Fibroblast of lung (primary cell): Measurements from ENCODE around the gene KCTD5. TPM values are rescaled to one million over a fixed set of nuclear protein-coding genes. Genes with fewer than 3 reads are reported as not detected.

ENCODE experiments used
- DNase-seq, 2 donors: peaks; one replicate each; pipeline versions ENCODE4 v3.0.0 to v3.0.0-alpha.2; 2010; ENCODE audit warnings: low read depth in 2 of 2
- H2AFZ ChIP-seq: 2 replicates; pipeline ENCODE4 v1.5.1; 2012; ENCODE audit warnings: low read length, control low read depth, inconsistent platforms
- H3K27ac ChIP-seq: 2 replicates; pipeline ENCODE4 v1.5.1; 2011; ENCODE audit warnings: low read length, control low read depth; ENCODE audit not compliant: insufficient read depth
- H3K27me3 ChIP-seq: 2 replicates; pipeline ENCODE4 v1.5.1; 2011; ENCODE audit warnings: mild to moderate bottlenecking, low read length; ENCODE audit not compliant: control insufficient read depth, insufficient read depth
- H3K36me3 ChIP-seq: 2 replicates; pipeline ENCODE4 v1.5.1; 2011; ENCODE audit warnings: low read length; ENCODE audit not compliant: control insufficient read depth, insufficient read depth
- H3K4me1 ChIP-seq: 2 replicates; pipeline ENCODE4 v1.5.1; 2011; ENCODE audit warnings: low read length; ENCODE audit not compliant: control insufficient read depth, insufficient read depth; ENCODE audit errors: extremely low read depth
- H3K4me2 ChIP-seq: 2 replicates; pipeline ENCODE4 v1.5.1; 2011; ENCODE audit warnings: low read length, control low read depth; ENCODE audit not compliant: insufficient read depth; ENCODE audit errors: extremely low read depth
- H3K4me3 ChIP-seq, 4 experiments: fragments of 200-600 bp in 1 of 4; sonication (generic) in 1 of 4; replicated peaks in 1 of 4; 2 replicates each; pipeline ENCODE4 v1.5.1; 2011 to 2016; ENCODE audit warnings: low read length in 4 of 4, low read depth in 3 of 4, mild to moderate bottlenecking in 3 of 4, control low read depth in 2 of 4, inconsistent platforms in 1 of 4, mixed read lengths in 1 of 4; ENCODE audit not compliant: insufficient read depth in 1 of 4; ENCODE audit errors: control extremely low read depth in 1 of 4
- H3K79me2 ChIP-seq: 2 replicates; pipeline ENCODE4 v1.5.1; 2012; ENCODE audit warnings: mild to moderate bottlenecking, low read length, inconsistent platforms; ENCODE audit not compliant: control insufficient read depth, insufficient read depth
- H3K9ac ChIP-seq: 2 replicates; pipeline ENCODE4 v1.5.1; 2011; ENCODE audit warnings: mild to moderate bottlenecking, low read length, control low read depth; ENCODE audit not compliant: insufficient read depth
- H3K9me3 ChIP-seq: 2 replicates; pipeline ENCODE4 v1.5.1; 2012; ENCODE audit warnings: low read depth, low read length; ENCODE audit not compliant: control insufficient read depth, insufficient read depth
- H4K20me1 ChIP-seq: 2 replicates; pipeline ENCODE4 v1.5.1; 2011; ENCODE audit warnings: low read length; ENCODE audit not compliant: control insufficient read depth, insufficient read depth; ENCODE audit errors: extremely low read depth
- CTCF ChIP-seq, 2 donors: IDR thresholded peaks in 1 of 2; conservative IDR thresholded peaks in 1 of 2; 1 replicate in 1 of 2; 2 replicates in 1 of 2; pipeline ENCODE4 v1.5.1; 2011 to 2012; ENCODE audit warnings: low read length in 2 of 2, control low read depth in 1 of 2, inconsistent platforms in 1 of 2, low read depth in 1 of 2, mild to moderate bottlenecking in 1 of 2
- EZH2 ChIP-seq: IDR thresholded peaks from 2 replicates; pipeline ENCODE4 v1.5.1; 2012; ENCODE audit warnings: low read length, control low read depth, mild to moderate bottlenecking; ENCODE audit errors: missing control alignments
- polyA plus RNA-seq, 2 donors: library from polyadenylated mRNA; depleted of rRNA in 1 of 2; stranded (reverse) in 1 of 2; unstranded in 1 of 2; fragments of >200 nt; gene quantifications; 2 replicates each; pipeline ENCODE4 v1.2.1, GENCODE V29; 2011 to 2012; ENCODE audit warnings: missing spikeins in 1 of 2
- total RNA-seq: library from RNA; depleted of rRNA; stranded (reverse); fragments of >200 nt; gene quantifications from 2 replicates; pipeline ENCODE4 v1.2.1, GENCODE V29; 2014

The KCTD5 gene
- total and polyA plus RNA-seq, 2 donors (not counting 1 experiment from before 2014, with no cell fraction given), result 21.6 to 25.9 TPM

- no peak overlapping the region for H3K9ac ChIP-seq
- H3K79me2 ChIP-seq, result no peaks in the 10 kb centered on the region
- no peak overlapping the region for H3K4me3 ChIP-seq
- peaks cover 6% of the 10 kb centered on the region for H3K36me3 ChIP-seq
- H3K4me1 ChIP-seq, result no peaks in the 10 kb centered on the region
- TF ChIP-seq CTCF (conservative IDR thresholded peaks at IDR 0.05 in 1 of 2, IDR thresholded peaks at IDR 0.05 in 1 of 2; ENCODE audit: low read depth in 1 of 2, low read length in 2 of 2), result no peak
- no peak for TF ChIP-seq EZH2
- H3K9me3 ChIP-seq, result no peaks in the 10 kb centered on the region
- H3K27ac ChIP-seq, result no peak overlapping the region
- no peaks in the 10 kb centered on the region for H4K20me1 ChIP-seq
- H3K27me3 ChIP-seq, result no peaks in the 10 kb centered on the region
- no peak for DNase-seq
- H3K4me2 ChIP-seq, result no peak overlapping the region
- H2AFZ ChIP-seq, result no peak overlapping the region
Measured at GRCh38 chr16:2708955-2709587, 26.7 kb downstream of the KCTD5 start.

GRCh38 chr16:2709588-2709984 lies 27.3 kb downstream of the KCTD5 start:
- Histone ChIP-seq H2AFZ (no peak overlapping the region), H3K27me3 (no peaks in the 10 kb centered on the region), H3K4me3 (no peak overlapping the region), H3K9me3 (no peaks in the 10 kb centered on the region), H4K20me1 (no peaks in the 10 kb centered on the region), H3K4me1 (no peaks in the 10 kb centered on the region), H3K36me3 (peaks cover 6% of the 10 kb centered on the region), H3K9ac (no peak overlapping the region), H3K79me2 (no peaks in the 10 kb centered on the region), H3K4me2 (no peak overlapping the region), H3K27ac (no peak overlapping the region)
- no peak for DNase-seq
- TF ChIP-seq CTCF (conservative IDR thresholded peaks at IDR 0.05 in 1 of 2, IDR thresholded peaks at IDR 0.05 in 1 of 2; ENCODE audit: low read depth in 1 of 2, low read length in 2 of 2), result no peak
- TF ChIP-seq EZH2, result no peak

- no peak for DNase-seq
- H2AFZ ChIP-seq, result no peak overlapping the region
- H3K27ac ChIP-seq, result no peak overlapping the region
- H3K4me2 ChIP-seq, result no peak overlapping the region
- no peaks in the 10 kb centered on the region for H3K4me1 ChIP-seq
- no peaks in the 10 kb centered on the region for H4K20me1 ChIP-seq
- H3K27me3 ChIP-seq, result no peaks in the 10 kb centered on the region
- no peaks in the 10 kb centered on the region for H3K9me3 ChIP-seq
- TF ChIP-seq CTCF (conservative IDR thresholded peaks at IDR 0.05 in 1 of 2, IDR thresholded peaks at IDR 0.05 in 1 of 2; ENCODE audit: low read depth in 1 of 2, low read length in 2 of 2) (no peak), EZH2 (no peak)
- H3K36me3 ChIP-seq, result peaks cover 6% of the 10 kb centered on the region
- H3K4me3 ChIP-seq, result no peak overlapping the region
- no peak overlapping the region for H3K9ac ChIP-seq
- H3K79me2 ChIP-seq, result no peaks in the 10 kb centered on the region
Measured at GRCh38 chr16:2710021-2710710, 27.8 kb downstream of the KCTD5 start.
